Measurements from ENCODE around the gene CX3CL1.

Gene CX3CL1

GRCh38 chr16:57407521-57408353 is 35.4 kb downstream of the CX3CL1 start:
- DNase-seq = no peak

- DNase-seq = no peak
These were observed 36.8 kb downstream of the CX3CL1 start for GRCh38 chr16:57409065-57409464.

GRCh38 chr16:57409870-57410587 is 37.7 kb downstream of the CX3CL1 start:
- DNase-seq = no peak

GRCh38 chr16:57411362-57411976 is 39.2 kb downstream of the CX3CL1 start:
- DNase-seq = no peak

GRCh38 chr16:57412584-57412983 is 40.3 kb downstream of the CX3CL1 start:
- no peak for DNase-seq

- no peak for DNase-seq
These were observed 41.0 kb downstream of the CX3CL1 start for GRCh38 chr16:57413301-57413730.

- DNase-seq = no peak
These were observed 41.4 kb downstream of the CX3CL1 start for GRCh38 chr16:57413733-57414132.

- DNase-seq = no peak
These were observed 43.8 kb downstream of the CX3CL1 start for GRCh38 chr16:57416084-57416483.

- DNase-seq = no peak
These were observed 47.2 kb downstream of the CX3CL1 start for GRCh38 chr16:57419506-57419905.

GRCh38 chr16:57422026-57422944 is 50.0 kb downstream of the CX3CL1 start:
- no peak for DNase-seq

GRCh38 chr16:57423152-57423551 is 50.9 kb downstream of the CX3CL1 start:
- DNase-seq = no peak

- no peak for DNase-seq
These were observed 52.3 kb downstream of the CX3CL1 start for GRCh38 chr16:57424583-57424982.

GRCh38 chr16:57426356-57426755 is 54.1 kb downstream of the CX3CL1 start:
- DNase-seq = no peak

GRCh38 chr16:57427307-57427706 is 55.0 kb downstream of the CX3CL1 start:
- DNase-seq = no peak

GRCh38 chr16:57427824-57428223 is 55.5 kb downstream of the CX3CL1 start:
- no peak for DNase-seq

- DNase-seq = no peak
These were observed 58.7 kb downstream of the CX3CL1 start for GRCh38 chr16:57430955-57431354.

- no peak for DNase-seq
These were observed 60.2 kb downstream of the CX3CL1 start for GRCh38 chr16:57432505-57432904.

- no peak for DNase-seq
These were observed 60.7 kb downstream of the CX3CL1 start for GRCh38 chr16:57432989-57433388.

GRCh38 chr16:57434003-57434402 is 61.7 kb downstream of the CX3CL1 start:
- DNase-seq = no peak
